Measurements from ENCODE around the gene C1QTNF9B. TPM values are rescaled to one million over a fixed set of nuclear protein-coding genes. Genes with fewer than 3 reads are reported as not detected.

Gene C1QTNF9B
- total RNA-seq, 1 donor from 2014 or later = 0.20 TPM

DNA sequence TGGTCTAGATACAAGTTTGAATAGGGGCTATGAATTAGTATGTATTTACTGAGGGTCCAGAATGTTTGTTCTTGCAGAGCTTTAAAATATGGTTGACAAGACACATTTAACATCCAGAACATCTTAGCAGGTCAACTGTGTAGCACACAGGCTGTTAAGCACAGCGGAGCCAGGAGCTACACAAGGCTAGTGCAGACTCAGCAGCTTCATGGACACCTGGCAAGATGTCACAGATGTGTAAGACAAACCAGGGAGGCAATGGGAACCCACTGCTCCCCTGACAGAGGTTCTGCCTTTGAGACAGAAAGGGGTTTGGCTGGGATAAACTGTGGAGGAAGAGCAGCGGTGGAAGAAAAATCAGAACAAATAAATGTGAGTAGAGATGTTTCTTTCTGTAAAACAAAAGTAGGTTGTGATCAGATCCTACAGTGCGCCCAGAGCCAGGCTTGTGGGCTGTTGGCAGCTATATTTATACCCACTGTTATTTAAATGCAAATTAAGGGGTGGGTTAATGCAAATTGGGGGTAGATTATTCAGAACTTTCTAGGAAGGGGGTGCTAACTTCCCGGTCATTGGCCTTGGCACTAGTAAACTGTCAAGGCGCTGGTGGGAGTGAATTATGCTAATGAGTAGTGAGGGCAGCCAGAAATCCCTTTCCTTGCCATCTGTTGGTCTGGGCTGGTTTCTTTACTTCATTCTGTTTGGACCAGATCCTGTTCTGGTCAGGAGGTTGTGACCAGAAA lies 41.1 kb downstream of the C1QTNF9B start:
- no peak for DNase-seq

DNA sequence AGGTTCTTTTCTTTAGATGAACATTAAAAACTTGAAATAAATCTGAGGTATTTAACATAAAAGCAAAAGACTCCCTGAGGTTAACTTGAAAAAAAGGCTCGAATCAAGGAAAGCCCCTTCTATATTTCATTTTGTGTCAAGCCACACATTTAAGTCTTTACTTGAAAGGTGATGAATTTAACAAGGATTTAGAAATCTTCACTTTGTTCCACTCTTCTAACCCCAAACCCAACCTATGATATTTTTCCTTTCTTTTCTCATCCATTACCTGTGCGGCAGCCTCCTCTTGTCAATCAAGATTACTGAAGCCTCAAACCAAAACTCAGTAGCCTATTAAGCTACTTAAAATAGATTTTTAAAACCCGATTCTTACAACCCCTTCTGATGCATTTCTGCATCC lies 41.9 kb downstream of the C1QTNF9B start:
- no peak for DNase-seq

DNA sequence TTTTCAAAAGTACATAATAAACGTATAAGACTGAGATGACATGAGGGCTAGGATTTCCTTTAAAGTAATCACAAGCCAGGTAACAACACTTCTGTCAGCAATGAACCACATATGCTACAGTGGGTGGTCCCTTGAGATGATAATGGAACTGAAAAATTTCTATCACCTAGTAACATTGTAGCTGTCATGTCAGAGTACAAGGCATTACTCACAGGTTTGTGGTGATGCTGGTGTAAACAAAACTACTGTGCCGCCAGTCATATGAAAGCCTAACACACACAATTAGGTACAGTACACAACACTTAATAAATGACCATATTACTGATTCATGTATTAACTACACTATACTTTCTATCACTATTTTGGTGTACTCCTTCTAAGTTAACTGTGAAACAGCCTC lies 45.0 kb downstream of the C1QTNF9B start:
- DNase-seq = no peak

DNA sequence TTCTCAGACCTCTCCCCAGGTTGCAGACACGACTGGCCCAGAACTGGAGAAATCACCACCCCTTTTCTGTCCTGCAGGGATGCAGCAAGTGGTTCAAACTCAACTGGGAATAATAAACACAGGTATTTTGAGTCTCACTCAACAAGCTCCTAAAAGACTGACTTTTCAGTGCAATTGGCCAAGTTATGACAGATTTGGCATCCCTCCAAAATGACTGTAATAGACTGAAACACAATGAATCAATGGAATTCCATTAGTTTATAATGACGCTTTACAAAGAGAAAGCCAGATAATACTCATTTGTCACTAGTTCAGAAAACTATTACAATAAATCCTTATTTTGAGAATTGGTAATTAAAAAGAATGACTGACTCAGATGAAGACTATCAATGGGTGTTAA lies 46.2 kb downstream of the C1QTNF9B start:
- DNase-seq = no peak

DNA sequence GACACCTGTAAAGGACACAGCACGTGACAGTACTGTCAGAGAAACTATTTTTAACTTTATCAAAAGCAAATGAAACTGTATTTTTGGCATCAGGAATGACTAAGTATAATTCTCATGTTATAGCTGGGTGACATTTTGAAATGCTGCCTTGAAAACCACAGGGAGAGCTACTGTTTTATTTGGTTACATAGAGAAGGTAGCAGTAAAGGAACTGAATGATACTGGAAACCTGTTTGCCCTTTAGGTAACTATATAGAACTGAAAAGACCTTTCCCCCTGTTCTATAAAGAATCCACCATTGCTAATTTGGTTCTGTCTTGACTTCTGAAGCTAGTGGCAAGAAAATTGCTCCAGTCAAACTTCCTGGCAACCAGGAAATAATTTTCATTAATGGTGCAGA lies 47.2 kb downstream of the C1QTNF9B start:
- no peak for DNase-seq

DNA sequence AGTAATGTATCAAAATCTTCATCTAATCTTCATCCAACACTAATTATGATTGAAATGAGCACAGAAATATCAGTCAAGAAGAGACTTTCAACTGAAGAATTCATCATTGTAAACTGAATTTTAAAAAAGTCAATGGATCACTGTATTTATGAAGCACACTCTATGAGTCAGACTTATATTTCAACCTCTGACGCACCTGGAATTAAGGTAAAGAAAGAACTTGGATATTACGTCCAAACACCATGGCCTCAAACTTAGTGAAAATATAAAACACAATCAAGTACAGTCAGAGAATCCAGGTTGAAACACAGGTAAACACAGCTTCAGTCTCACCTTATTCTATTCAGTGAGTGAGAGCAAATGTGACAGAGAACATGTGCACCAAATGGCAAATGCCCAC lies 47.6 kb downstream of the C1QTNF9B start:
- no peak for DNase-seq

DNA sequence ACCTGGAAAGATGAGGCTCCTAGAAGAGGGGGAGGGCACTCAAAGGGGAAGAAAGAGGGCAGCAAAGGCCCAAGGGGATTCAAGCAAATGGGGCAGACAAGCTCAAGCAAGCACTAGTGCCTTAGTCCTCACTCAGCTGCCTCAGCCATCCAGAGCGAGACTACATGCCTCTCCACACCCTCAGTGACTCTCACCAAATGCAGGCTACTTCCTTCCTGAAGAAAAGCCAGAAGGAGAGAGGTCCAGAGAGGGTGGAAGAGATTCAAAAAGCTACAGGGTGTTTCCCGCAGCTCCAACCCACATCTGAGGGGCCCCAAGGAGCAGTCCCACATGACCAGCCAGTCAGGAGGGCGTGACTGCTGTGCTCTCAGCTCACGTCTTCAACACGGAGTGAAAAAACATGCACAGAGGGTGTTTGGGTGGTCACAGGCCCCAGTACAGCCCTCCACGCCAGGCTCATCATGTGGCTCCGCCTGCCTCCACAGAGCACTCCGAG lies 48.6 kb downstream of the C1QTNF9B start:
- no peak for DNase-seq

DNA sequence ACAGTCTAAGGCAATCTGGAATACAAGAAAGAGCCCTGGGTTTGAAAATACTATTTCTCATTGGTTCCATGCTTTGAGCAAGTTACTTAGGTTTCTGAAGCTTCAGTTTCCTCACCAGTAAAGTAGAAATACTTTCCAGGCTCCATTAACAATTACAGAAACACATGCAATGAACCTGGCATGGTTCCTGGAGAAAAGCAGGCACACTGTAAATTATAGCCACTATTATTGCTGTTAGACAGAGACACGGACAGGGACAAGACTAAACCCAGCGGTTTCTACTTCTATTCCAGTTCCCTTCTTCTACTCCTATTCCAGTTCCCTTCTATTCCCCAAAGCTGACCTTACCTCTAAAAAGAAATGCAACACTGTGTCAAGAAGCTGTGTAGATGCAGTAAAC lies 49.3 kb downstream of the C1QTNF9B start:
- no peak for DNase-seq

DNA sequence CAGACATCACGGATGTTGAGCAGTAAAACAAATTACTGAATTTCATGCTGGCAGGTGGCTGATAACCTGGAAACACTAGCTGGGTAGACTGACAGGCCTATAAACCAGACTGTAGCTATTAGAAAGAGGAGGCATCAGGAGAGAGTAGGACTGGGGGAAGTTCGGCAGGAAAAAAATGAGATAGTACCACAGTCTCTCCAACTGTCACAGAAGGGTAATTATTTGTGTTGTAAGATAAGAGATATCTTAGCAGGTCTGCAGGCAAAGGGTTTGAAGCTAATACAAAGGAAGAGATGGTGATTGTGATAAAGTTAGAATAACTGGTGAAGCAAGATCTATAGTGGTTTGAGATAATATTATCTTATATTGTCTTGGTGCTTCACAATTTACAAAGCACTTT lies 49.8 kb downstream of the C1QTNF9B start:
- no peak for DNase-seq

DNA sequence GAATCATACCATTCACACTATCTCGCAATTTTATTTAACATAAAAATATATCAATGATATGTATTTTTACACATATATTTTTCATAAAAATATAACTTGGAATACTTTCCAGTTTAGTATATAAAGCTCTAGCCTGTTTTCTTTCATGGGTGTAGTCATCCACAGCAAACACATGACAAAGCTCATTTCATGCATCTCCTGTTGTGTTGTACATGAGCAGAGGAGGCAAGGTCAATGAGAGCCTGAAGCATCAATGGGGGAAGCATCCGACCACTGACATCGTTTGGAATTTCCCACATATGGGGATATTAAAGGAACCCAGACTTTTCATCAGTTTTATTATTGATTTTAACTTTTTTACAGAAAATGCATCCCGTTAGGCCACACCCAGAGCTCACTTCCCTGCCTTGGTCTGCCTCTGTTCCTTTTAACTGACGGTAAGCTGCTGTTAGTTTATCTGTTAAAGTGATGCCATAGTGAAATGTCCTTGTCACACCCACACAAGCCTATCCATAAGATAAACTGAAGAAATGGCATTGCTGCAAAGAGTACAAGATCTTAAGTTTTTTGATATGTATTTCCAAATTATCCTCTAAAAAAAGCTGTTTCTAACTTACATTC lies 52.1 kb downstream of the C1QTNF9B start:
- no peak for DNase-seq

DNA sequence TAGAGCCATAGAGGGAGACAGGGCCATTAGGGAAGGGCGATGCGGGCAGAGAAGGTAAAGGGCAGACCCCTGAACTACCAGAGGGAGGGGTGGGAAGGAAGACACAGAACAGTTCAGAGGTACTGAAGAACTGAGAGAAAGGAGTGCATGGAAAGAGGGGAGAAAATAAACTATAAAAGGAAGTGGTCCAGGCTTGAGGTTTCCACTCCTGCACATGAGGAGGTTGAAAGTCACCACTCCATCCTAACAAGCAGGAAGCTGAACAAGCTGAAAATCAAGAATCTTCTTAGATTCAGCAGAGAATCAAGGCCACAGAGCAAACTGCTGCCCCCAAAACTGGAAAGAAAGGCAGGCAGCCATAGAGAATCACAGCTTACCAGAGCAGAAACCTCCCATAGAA lies 53.2 kb downstream of the C1QTNF9B start:
- no peak for DNase-seq

DNA sequence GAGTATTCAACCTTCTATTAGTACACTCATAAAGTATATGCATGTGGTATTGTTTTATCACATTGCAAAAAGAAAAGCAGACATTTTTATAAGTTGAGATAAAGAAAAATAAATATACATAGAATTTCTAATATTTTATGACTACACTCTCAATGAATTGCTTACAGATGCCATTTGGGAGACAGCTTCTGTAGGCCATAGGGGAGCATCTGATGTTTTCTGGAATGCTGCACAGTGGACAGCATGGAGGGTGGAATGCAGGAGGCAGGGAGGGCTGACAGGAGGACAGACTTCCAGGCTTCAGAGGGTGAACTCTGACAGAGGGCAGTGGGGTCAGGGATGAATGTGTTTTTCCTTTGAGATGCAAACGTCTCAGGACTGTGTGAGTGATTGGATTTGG lies 53.9 kb downstream of the C1QTNF9B start:
- no peak for DNase-seq

DNA sequence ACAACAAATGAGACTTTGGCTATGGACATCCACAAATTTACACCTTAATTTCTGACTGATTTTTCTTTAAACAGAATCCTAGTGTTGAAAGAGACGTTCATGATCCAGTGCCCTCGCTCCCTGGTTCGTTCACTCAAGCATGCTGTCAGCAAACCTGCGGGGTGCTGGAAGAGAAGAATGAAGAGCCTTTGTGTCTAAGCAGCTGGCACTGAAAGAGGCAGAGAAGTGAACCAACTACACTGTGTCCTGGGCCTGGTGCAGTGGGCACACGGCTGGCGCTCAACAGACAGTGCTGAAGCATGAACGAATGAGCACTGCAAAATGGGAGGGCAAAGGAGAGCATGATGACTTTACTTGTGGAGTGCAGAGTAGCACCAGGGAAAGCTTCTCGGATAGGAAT lies 54.9 kb downstream of the C1QTNF9B start:
- DNase-seq = no peak

Other genes starting within 250 kb of the C1QTNF9B start
- gene MIPEP, start 8.1 kb downstream of the C1QTNF9B start, total RNA-seq = 23.9 TPM